GOT3 (cell line): ENCODE data around the gene SETX.
A peak's percentile ranks its signal among the peaks of the same experiment; 100 is the strongest.

Experiments used
- DNase-seq: peaks from one replicate; lab custom pipeline; 2025; ENCODE audit warnings: mixed read lengths; lab: John Stamatoyannopoulos, UW

SETX gene

DNA sequence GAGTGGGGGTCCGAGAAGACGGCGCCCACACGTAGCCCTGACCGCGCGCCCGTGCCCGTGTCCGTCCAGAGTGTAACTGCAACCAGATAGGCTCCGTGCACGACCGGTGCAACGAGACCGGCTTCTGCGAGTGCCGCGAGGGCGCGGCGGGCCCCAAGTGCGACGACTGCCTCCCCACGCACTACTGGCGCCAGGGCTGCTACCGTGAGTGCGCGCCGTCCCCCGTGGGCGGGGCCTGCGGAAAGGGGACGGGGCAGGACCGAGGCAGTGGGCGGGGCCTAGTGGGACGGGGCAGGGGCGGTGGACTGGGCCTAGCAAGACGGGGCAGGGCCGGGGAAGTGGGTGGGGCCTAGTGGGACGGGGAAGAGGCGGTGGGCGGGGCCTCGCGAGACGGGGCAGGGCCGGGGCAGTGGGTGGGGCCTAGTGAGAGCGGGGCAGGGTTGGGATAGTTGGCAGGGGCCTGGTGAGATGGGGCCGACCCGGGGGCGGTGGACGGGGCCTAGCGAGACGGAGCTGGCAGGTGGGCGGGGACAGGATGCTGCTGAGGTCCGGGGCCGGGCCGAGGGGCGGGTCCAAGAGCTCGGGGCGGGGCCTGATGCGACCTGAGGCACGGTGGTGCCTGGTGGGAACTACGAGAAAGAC is 113.8 kb downstream of the SETX start:
- DNase-seq = peak; percentile 42

DNA sequence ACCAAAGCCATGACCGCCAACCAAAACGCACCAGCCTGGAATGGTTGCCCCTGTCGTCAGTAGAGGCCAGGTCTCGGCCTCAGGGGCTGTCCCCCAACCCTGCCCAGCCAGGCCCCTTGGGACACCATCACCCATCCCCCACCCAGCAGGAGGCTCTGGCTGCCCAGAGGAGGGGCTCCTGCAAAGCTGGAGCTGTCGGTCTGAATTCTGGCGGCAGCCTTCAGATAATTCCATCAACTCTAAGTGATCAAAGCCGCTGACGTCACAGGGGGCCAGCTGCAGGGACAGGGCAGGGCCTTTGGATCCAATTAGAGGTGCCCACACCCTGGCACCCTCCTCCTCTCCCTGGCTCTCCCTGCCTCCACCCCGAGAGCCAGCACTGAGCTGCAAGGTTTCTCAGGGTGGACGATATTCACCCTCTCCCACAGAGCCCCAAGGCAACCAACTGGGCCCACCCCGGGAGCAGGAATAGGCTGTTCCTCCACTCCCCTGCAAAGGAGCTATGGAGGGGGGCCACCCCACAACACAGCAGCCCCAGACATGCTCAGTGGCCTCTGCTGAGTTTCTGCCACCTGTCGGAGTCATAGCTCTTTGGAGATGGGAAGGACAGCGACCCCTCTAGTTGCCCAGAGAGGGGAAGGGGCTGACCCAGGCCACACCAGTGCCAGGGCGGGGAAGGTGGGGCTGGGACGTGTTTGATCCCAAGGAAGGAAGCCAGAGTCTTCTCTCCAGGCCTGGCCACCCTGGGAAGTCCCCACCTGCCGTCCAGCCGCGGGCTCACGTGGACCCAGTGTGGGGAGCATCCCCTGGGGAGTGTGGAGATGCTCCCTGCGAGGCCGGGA is 114.6 kb downstream of the SETX start:
- DNase-seq = no peak

DNA sequence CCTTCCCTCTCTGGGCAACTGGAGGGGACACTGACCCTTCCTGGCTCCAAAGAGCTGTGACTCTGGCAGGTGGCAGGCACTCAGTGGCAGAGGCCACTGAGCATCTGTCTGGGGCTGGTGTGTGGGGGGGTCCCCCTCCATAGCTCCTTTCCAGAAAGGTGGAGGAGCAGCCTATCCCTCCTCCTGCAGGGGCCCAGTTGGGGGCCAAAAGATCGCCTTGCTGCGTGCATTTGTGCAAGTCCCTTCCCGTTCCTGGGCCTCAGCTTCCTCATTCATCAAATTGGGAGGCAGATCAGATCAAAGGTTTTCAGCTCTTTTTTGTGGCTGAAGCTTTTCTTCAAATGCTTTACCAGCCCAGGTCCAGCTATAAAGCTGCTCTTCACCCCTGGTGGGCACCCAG is 115.3 kb downstream of the SETX start:
- DNase-seq = no peak

DNA sequence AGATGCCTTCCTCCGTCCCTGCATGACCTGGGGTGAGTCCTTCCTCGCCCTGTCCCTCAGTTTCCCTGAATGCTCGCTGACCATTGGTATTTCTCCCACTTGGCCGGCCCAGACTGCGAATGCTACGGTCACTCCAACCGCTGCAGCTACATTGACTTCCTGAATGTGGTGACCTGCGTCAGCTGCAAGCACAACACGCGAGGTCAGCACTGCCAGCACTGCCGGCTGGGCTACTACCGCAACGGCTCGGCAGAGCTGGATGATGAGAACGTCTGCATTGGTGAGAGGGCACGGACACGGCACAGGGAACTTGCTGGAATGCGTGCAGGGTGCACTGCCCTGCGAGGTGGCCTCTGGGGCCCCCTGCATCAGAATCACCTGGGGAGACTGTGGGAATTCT is 115.8 kb downstream of the SETX start:
- no peak for DNase-seq

DNA sequence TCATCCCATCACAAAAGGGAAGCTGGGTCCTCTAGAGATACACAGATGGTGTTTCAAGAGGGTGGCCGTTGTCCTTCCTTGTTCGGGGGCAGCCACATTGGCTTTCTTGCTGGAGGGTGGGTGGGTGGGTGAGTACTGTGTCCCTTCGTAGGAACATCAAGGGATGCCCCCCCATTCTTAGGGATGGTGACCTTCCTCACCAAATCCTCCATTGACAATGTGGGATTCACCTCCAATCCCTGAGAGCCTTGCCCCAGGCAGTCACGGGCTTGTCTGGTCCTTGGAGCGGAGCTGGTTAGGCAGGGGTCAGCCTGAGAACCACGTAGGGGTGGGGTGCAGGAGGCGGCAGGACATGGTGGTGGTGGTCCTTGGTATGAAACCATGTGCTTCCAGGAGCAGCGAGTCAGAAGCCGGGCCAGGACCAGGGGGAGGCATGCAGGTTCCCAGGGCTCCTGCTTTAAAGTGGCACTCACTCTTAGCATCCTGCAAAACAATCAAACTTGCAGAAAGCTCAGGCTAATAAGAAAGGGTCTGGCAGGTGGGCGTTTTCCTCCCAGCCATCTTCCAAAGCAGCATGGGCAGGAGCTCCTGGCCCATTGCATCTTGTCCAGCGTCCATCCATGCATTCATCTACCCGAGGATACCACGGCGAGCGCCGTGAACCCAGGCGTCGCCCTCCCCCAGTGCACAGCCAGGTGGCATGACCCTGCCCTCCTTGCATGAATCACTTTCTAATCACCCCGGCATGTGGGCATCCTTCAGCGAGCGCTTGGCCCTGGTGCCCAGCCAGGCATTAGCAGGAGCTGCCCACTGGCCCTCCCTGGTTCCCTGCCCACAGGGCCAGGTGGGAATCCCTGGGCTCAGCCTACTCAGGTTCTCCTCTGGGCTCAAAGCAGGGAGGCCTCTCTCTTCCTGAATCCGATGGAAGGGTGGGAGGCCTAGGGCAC is 116.5 kb downstream of the SETX start:
- DNase-seq = no peak

DNA sequence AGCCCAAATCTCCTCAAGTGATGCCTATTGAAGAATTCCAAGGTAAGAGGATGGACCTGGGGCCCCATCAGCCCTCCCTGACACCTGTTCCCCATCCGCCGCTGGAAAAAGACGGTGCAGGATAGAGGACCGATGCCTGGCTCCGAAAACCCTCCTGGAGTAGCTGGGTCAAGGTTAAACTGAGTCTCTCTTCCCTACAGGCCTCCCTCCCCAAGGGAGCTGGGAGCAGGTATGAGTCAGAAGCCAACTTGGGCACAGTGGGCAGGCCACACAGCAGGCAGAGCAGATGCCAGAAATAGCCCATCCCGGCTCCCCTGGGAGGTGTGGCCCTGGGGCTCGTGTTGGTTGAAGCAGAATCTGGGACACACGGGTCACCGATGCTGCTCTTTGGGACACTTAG is 117.3 kb downstream of the SETX start:
- no peak for DNase-seq

DNA sequence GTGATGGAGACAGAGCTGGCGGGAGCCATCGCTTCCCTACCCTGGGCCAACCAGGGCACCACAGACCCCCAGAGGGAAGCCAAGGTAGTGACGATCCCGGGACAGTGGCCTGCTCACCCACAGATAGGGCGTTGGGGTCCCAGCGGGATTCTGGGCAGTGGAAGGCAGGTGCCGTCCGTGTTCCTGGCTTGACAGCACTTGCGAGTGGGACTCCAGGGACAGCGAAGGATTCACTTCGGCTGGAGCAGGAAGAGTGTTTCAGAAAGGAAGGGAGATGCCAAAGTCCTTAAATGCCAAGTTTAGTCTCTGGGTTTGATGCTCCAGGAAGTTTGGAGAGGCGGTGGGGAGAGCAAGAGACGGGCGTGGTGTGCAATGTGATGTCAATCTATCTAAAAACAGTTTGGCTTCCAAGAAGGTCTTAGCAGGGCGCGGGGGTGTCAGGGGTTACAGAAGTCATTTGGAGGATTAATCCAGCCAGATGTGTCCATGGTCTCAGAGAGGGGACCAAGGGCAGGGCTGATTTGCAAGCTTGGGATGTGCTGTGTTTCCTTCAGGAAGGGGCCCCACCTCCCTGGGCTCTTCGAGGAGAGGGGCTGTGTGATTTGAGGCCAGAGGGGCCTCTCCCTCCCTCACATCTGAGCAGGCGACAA is 118.0 kb downstream of the SETX start:
- DNase-seq = no peak

DNA sequence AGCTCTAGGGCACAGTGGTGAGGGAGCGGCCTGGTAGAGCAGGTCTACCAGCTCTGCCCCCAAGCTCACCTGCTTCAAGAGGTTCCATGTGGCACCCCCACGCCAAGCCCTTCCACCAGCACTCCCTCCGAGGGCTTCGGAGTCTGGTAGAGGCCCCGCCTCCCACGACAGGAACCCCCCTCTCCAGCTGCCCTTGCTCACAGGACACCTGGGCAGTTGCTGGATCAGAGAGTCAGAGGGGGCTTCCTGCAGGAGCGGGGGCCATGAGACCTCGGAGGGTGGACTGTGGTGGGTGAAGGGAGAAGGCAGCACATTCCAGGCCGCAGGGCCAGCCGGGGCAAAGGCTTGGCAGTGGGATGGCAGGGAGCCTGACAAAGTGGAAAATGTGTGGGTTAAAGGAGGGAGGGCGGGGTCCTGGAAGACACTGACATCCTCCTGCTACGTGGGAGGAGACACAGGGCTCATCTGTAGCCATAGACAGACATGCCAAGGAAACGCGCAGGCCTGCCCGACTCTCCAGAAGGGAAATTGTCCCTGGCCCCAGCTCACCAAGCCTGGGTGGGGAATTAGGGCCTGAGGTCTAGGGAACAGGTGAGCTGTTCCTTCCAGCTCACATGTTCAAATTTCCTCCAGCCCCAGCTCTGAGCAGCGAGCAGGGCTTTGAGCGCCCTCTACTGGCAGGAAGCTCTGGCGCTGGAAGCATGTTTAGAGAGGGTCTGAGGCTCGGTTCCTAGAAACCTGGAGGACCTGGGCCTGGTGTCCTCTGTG is 118.7 kb downstream of the SETX start:
- peak; percentile 18 for DNase-seq

DNA sequence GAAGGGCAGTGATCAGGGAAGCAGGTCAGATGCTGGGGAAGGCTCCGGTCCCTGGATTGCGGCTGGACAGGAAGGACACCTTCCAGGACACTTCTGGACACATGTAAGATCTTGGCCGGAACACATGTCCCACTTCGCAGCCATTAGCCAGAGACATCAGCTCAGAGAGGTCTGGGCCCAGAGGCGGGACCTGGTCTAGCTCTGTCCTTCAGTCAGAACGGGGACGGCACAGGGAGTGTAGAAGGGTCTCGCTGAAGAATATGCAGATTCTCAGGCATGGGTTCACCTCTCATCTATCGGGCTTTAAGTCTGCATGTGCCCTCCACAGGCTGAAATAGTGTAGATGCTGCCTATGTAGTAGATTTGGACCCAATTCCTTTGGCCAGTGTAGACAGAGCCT is 119.7 kb downstream of the SETX start:
- no peak for DNase-seq

DNA sequence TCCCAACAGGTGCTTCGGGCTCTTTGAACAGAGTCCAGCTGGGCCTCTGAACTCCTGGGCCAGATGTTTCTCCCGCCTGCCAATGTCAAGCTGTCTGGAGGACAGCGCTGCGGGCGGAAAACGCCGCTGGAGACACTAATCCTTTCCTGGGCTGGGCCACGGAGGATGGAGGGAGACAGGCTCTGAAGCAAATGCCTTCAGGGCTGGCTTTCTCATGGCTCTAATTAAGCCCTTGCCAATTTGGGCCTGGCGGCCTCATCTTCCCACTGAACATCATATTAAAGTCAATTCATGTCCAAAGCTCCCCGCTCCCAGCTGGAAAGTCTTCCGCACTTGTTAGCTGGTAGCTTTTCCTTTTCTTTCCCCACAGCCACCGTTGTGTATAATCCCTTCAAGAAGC is 120.3 kb downstream of the SETX start:
- no peak for DNase-seq

DNA sequence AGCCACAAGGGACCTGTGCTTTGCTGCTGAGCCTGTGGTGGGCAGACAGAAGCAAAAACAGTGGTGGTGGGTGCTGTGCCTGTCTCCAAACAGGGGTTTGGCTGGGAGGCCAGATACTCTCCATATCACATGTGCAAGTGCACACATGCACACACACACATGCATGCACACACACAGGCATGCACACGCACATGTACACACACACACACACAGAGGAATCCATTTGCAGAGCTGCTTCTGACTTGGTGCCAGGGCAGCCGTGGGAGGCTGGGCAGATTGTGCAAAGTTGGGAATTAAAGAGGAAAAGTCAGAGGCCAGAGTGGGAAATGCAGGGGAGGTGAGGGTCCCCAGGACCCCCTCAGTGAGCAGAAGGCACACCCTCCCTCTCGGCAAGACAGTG is 121.6 kb downstream of the SETX start:
- DNase-seq = no peak

DNA sequence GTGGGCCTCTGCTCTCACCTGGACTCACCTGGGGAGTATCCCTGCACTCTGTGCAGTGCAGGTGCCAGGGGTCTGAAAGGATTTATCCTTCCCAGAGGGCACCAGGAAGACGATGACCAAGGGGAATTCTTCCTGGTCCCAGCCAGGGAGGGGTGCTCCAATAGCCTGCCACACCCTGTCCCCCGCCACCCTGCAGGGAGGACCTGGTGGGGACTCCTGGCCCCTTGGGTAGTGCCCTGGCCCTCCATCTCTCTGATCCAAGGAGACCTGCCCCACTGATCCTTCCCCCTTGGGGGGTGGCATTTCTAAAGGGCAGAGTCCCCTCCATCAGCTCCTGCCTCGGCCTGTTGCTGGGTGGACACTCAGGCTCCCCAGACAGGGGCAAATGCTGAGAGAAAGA is 122.3 kb downstream of the SETX start:
- no peak for DNase-seq

DNA sequence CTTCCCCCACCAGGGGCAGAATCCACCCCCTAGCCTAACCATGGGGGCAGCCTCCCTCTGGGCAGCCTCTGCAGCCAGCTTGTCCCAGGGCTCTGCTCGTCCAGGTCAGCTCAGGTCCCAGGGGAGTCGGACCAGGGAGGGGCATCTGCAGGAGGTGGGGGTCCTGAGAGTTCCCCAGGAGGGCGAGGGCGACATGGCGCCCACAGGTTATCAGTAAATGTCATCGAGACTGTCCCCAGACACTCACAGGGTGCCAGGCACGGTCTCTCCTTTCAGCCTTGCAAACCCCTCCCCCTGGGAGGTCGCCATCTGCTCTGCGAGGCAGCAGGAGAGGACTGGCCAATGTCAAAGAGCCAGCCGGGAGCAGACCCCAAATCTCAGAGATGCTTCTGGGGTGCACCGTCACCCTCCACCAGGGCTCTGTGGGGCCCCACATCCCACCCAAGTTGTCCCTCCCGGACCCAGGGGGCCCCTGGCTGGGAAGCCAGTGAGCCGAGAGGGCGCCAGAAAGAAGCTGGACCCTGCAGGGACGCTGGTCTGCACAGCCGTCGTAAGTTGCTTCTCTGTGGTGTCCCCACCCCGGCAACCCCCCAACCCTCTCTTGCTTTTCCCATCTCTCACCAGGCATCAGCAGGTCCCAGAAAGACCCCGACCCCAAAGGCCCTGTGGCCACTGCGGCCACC is 123.6 kb downstream of the SETX start:
- DNase-seq = no peak

DNA sequence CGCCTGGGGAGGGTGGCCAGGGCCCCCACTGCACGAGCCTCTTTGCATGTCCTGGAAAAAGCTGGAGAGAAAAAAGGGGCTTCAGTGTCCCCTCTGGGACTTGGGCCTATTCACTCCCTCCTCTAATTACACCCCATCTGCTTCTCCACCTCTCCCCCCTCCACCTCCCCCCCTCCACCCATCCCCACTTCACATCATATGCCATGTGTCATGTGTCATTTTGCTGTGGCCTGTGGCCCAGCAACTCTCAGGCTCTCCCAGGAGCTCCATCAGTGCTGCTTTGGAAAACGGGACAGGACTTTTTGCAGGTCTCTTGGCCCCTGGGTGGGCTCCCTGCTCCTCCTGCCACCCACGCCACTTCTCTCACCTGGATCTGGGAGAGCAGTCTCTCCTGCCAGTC is 124.2 kb downstream of the SETX start:
- DNase-seq = no peak

DNA sequence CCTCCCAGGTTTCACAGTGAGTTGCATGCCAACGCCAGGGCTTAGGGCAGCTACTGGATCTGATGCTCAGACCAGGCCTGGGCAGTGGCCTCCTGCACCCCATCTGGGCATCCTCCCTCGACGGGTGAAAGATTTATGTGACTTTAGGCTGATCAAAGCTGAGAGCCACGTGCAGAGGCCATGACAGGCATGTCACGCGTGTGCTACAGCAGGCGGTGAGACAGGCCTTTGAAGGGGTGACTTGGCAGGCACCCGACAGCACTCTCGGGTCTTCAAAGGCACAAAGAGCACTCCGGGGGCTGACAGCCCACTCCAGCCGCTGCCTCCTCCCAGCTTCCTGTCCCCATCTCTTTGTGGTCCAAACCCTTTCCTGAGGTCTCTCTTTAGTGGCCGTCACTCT is 126.7 kb downstream of the SETX start:
- no peak for DNase-seq

DNA sequence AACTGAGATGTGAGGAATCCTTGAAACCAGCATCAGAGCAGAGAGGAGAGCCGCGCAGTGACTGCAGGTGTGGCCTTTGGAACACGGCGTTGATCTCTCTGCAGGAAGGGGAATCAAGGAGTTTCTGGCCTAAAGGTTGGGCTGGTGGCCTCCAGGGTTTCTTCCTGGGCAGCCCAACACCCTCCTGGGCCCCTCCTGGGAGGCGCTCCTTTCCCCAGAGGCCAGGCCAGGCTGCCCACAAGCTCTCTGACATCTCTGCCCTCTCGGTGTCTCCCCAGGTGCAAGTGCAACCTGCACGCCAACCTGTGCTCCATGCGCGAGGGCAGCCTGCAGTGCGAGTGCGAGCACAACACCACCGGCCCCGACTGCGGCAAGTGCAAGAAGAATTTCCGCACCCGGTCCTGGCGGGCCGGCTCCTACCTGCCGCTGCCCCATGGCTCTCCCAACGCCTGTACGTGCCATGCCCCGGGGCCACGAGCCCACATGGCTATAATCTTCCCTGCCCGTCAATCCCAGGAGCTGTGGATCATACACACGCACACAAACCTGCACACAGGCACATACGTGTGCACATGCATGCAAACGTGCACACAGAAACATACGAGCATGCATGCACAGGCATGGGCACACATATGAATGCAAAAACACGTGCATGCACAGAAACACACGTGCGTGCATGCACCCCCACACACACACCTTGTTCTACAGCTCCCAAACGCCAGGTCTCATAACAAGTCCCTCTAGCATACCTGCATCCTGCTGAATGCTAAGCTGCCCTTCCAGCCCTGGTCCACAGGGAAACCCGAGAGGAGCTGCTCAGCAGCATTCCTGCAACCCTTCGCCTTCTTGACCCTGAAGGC is 128.0 kb downstream of the SETX start:
- DNase-seq = no peak

DNA sequence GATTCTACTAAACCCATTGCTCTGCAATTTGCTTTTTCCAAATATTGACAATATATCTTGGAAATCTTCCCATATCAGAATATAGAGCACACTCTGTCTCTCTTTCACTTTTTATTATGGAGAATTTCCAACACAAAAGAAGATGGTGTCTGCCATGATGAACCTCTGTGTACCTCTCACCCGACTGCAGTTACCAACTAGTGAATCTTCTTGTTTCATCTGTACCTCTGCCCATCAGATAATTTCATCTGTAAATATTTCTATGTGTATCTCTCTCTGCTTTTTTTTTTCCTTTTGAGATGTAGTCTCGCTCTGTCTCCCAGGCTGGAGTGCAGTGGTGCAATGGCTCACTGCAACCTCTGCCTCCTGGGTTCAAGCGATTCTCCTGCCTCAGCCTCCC is 130.1 kb downstream of the SETX start:
- DNase-seq = no peak

DNA sequence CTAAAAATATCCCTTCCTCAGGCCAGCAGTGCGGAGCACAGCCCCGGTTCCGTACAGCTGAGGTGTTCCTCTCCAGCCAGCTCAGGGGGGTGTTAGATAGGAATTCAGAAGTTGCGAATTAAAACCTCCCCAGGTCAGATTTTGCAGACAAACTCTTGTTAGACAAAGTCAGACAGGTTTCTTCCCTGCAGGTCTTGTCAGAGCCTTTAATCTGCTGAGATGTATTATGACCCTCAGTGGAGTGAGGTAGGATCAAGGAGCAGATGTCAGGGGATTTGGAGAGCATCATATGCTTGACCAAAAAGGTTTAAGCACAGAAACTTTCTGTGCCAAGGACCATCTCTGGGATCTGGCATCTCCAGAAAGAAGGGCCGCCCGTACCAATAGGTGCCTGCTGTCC is 132.8 kb downstream of the SETX start:
- DNase-seq = no peak

DNA sequence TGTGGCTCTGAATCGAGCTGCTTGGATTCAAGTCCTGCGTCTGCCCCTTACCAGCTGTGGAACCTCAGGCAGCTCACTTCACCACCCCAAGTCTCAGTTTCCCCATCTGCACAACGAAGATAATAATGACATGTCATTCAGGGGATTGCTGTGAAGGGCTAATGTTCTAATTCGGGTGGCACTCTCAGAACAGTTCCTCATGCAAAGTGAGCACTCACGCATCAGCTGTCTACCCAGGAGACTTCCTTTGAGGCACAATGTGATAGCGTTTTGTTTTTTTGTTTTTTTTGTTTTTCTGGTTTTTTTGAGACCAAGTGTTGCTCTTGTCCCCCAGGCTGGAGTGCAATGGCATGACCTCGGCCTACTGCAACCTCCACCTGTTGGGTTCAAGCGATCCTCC is 136.6 kb downstream of the SETX start:
- DNase-seq = no peak
